Measurements from ENCODE around the gene CAST.
"Not testable (repeated sequence)": the region's sequence is repeated elsewhere in the genome, so short reads cannot be mapped to it uniquely, and the experiment has no call there.

The CAST gene

GRCh38 chr5:96661855-96662724 lies at the start of gene CAST:
TSS of gene CAST (plus strand) at chr5:96662376. CDS start at chr5:96662423, 47 bp downstream.
- peak; percentile 60 to 71 for DNase-seq (ENCODE audit: low read depth in 2 of 2)

- peak in 1 of 2 donors; percentile 30 for DNase-seq (ENCODE audit: low read depth in 2 of 2)
Measured at GRCh38 chr5:96614110-96614691, 48.0 kb upstream of the CAST start.

GRCh38 chr5:96615223-96615622 lies 47.0 kb upstream of the CAST start:
- no peak for DNase-seq (ENCODE audit: low read depth in 2 of 2)

- no peak for DNase-seq (ENCODE audit: low read depth in 2 of 2)
Measured at GRCh38 chr5:96616801-96617200, 45.4 kb upstream of the CAST start.

- DNase-seq (ENCODE audit: low read depth in 2 of 2): not testable (repeated sequence)
Measured at GRCh38 chr5:96618311-96619016, 43.7 kb upstream of the CAST start.

- DNase-seq (ENCODE audit: low read depth in 2 of 2): no peak
Measured at GRCh38 chr5:96619946-96620345, 42.2 kb upstream of the CAST start.

- no peak for DNase-seq (ENCODE audit: low read depth in 2 of 2)
Measured at GRCh38 chr5:96624596-96624995, 37.6 kb upstream of the CAST start.

- DNase-seq (ENCODE audit: low read depth in 2 of 2): no peak
Measured at GRCh38 chr5:96625365-96625764, 36.8 kb upstream of the CAST start.

- no peak for DNase-seq (ENCODE audit: low read depth in 2 of 2)
Measured at GRCh38 chr5:96626956-96627355, 35.2 kb upstream of the CAST start.

GRCh38 chr5:96627792-96628398 lies 34.3 kb upstream of the CAST start:
- DNase-seq (ENCODE audit: low read depth in 2 of 2): no peak

- DNase-seq (ENCODE audit: low read depth in 2 of 2): no peak
Measured at GRCh38 chr5:96628406-96628805, 33.8 kb upstream of the CAST start.

GRCh38 chr5:96629774-96630173 lies 32.4 kb upstream of the CAST start:
- no peak for DNase-seq (ENCODE audit: low read depth in 2 of 2)

GRCh38 chr5:96633820-96634219 lies 28.4 kb upstream of the CAST start:
- no peak for DNase-seq (ENCODE audit: low read depth in 2 of 2)

- DNase-seq (ENCODE audit: low read depth in 2 of 2): no peak
Measured at GRCh38 chr5:96634881-96635280, 27.3 kb upstream of the CAST start.

- no peak for DNase-seq (ENCODE audit: low read depth in 2 of 2)
Measured at GRCh38 chr5:96636046-96636445, 26.1 kb upstream of the CAST start.

- DNase-seq (ENCODE audit: low read depth in 2 of 2): no peak
Measured at GRCh38 chr5:96636594-96636993, 25.6 kb upstream of the CAST start.

GRCh38 chr5:96637196-96637595 lies 25.0 kb upstream of the CAST start:
- no peak for DNase-seq (ENCODE audit: low read depth in 2 of 2)

- DNase-seq (ENCODE audit: low read depth in 2 of 2): no peak
Measured at GRCh38 chr5:96638561-96638960, 23.6 kb upstream of the CAST start.

- no peak for DNase-seq (ENCODE audit: low read depth in 2 of 2)
Measured at GRCh38 chr5:96640696-96641095, 21.5 kb upstream of the CAST start.

GRCh38 chr5:96641368-96642280 lies 20.6 kb upstream of the CAST start:
- DNase-seq (ENCODE audit: low read depth in 2 of 2): no peak

- no peak for DNase-seq (ENCODE audit: low read depth in 2 of 2)
Measured at GRCh38 chr5:96642281-96642640, 19.9 kb upstream of the CAST start.

Measured in activated CD4-positive, alpha-beta T cell treated with anti-CD3 and anti-CD28 coated beads for 24 hours (primary cell).